GM18517 (cell line): Measurements from ENCODE around the gene CCDC188.

Experiments
- ATAC-seq: cut with Tn5 transposase; IDR thresholded peaks from one replicate; pipeline ENCODE4 v1.9.1; 2021; ENCODE audit warnings: mild to moderate bottlenecking, moderate library complexity; ENCODE audit not compliant: unreplicated experiment

CCDC188 gene

GRCh38 chr22:20135806-20136602 is 14.9 kb downstream of the CCDC188 start:
- ATAC-seq, result no peak

- ATAC-seq, result no peak
Measured at GRCh38 chr22:20135265-20135664, 15.6 kb downstream of the CCDC188 start.

- no peak for ATAC-seq
Measured at GRCh38 chr22:20133930-20134549, 16.8 kb downstream of the CCDC188 start.

- ATAC-seq, result no peak
Measured at GRCh38 chr22:20132686-20133246, 18.1 kb downstream of the CCDC188 start.

GRCh38 chr22:20131859-20132685 is 18.8 kb downstream of the CCDC188 start:
- ATAC-seq, result no peak

- no peak for ATAC-seq
Measured at GRCh38 chr22:20131597-20131858, 19.3 kb downstream of the CCDC188 start, which contains the start of gene ZDHHC8. ZDHHC8 (plus strand) TSS chr22:20131804; CDS start chr22:20131948, 144 bp downstream.

- no peak for ATAC-seq
Measured at GRCh38 chr22:20130731-20131596, 19.9 kb downstream of the CCDC188 start.

GRCh38 chr22:20130319-20130718 is 20.5 kb downstream of the CCDC188 start:
- ATAC-seq, result no peak

GRCh38 chr22:20129747-20130014 is 21.2 kb downstream of the CCDC188 start:
- no peak for ATAC-seq

- no peak for ATAC-seq
Measured at GRCh38 chr22:20128902-20129746, 21.7 kb downstream of the CCDC188 start.

GRCh38 chr22:20128619-20128901 is 22.3 kb downstream of the CCDC188 start:
- ATAC-seq, result no peak

GRCh38 chr22:20127869-20128618 is 22.8 kb downstream of the CCDC188 start:
- ATAC-seq, result no peak

- no peak for ATAC-seq
Measured at GRCh38 chr22:20127318-20127868, 23.5 kb downstream of the CCDC188 start.

GRCh38 chr22:20126284-20127029 is 24.4 kb downstream of the CCDC188 start:
- ATAC-seq, result no peak

- no peak for ATAC-seq
Measured at GRCh38 chr22:20125201-20126174, 25.4 kb downstream of the CCDC188 start.

- no peak for ATAC-seq
Measured at GRCh38 chr22:20124083-20124787, 26.6 kb downstream of the CCDC188 start.
